Lower leg skin (tissue), 3 donors: Measurements from ENCODE around the gene KDSR.

Experiments
- CTCF ChIP-seq, 3 donors: fragments of 450-650 bp; IDR thresholded peaks; one replicate each; pipeline ENCODE4 v1.5.1; 2016; ENCODE audit warnings: antibody characterized with exemption in 3 of 3, mild to moderate bottlenecking in 3 of 3, moderate library complexity in 2 of 3
- POLR2A ChIP-seq, 2 donors: fragments of 450-650 bp; IDR thresholded peaks; one replicate each; pipeline ENCODE4 v1.6.1; 2016 to 2017; ENCODE audit warnings: antibody characterized with exemption in 2 of 2, mild to moderate bottlenecking in 1 of 2, moderate library complexity in 1 of 2

GRCh38 chr18:63378919-63379638 is 12.1 kb upstream of the KDSR start:
- TF ChIP-seq CTCF (IDR thresholded peaks at IDR 0.05) (no peak), POLR2A (IDR thresholded peaks at IDR 0.05) (no peak)
